HK-2 (cell line): ENCODE results near the gene BEND6.
"Not testable (repeated sequence)": the region's sequence is repeated elsewhere in the genome, so short reads cannot be mapped to it uniquely, and the experiment has no call there.

Source experiments
- DNase-seq: peaks from one replicate; pipeline ENCODE4 v3.0.0-alpha.2; 2018; ENCODE audit not compliant: unreplicated experiment

The BEND6 gene

DNA sequence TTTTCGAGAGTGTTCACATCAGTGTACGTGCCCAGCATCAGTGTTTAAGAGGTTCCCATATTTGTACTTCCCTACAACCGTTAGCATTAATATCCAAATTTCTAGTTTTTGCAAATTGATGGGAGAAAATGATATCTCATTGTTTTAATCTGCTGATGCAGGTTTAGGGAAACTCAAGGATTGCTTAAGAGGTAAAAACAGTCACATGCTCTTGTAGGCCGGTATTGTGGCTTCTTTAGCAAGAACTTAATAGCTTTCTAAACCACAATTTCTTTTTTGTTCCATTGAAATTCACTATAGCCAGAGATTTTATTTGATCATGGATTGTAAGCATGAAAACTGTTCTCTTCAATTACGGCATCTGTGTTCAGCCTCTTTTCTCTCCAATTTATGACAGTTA lies 29.5 kb downstream of the BEND6 start:
- no peak for DNase-seq

DNA sequence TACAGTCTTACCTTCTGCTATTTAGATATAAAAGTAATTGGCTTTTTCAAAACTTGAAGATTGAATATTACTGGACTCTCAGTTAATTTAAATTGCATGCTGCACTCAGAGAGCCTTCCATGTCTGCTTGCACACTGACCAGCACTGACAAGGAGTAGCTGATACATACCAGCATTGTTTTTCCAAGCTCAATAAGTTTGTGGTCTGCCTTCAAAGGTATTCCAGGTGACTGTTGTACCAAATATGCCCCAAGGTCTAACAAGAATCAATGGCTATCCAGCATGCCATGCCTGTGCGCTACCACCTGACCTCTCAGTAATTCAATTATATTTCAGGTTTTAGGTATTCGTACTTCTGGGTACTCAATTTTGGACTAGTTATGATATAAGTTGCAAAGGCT lies 30.0 kb downstream of the BEND6 start:
- DNase-seq: no peak

DNA sequence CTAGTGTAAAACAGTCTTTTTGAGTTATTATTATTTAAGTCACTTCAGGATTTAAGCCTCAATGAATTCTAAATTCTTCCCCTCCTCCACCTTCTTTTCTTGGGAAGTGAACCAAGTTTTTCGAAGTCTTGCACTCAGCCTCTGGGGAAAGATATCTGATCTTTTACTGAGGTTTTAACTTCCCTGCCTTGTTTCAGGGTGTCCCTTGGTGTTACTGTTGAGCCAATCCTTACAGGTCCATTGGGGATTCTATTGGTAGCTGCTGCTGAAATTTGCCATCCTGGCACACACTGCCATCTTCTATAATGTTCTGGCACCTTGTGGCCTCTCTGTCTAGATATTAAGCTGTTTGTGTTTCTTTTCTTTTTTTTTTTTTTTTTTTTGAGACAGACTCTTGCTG lies 31.7 kb downstream of the BEND6 start:
- DNase-seq: no peak

DNA sequence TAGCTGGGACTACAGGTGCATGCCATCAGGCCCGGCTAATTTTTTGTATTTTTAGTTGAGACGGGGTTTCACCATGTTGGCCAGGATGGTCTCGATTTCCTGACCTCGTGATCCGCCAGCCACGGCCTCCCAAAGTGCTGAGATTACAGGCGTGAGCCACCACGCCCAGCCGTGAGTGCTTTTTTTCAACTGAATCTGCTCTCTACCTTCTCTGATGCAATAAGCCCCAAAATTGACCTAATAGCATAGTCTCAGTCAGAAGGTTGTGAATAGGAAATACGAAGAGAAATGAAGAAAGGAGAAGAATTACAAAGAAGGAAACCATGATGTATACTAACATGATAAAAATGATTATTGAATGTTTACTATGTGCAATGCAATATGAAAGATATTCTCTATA lies 33.2 kb downstream of the BEND6 start:
- DNase-seq: no peak

DNA sequence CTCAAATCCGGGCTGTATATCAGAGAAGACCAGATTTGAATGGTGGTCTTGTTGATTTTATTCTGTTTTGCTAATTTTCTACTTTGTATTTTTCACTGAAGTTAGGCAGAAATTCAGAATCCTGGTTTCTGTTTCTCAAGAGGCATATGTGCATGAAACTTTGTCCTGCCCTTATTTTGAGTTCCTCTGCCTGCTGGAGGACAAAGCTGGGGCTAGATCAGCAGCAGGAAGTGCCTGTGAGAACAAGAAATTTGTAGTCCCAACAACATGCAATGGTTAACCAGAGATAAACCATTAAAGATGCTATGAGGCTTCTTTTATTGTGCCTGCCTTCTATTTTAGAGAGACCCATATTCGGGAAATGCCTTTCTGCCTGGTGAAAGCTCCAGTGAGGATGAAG lies 37.1 kb downstream of the BEND6 start:
- DNase-seq: no peak

DNA sequence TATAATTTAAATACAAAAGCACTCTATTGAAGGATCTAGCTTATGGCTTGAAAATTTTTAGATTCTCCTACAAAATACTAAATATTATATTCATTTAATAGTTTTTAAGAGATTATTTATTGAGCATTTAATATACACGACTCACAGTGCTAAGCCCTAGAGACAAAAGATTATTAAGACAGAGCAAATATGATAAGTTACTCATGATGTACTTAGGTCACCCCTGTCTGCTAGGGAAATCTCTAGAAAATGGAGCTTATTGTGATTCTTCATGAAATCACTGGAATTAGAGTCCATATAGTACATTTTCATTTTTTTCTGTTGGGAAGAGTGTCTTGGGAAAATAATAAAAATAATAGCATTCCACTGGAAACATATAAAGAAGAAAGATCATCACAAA lies 37.8 kb downstream of the BEND6 start:
- DNase-seq: no peak

DNA sequence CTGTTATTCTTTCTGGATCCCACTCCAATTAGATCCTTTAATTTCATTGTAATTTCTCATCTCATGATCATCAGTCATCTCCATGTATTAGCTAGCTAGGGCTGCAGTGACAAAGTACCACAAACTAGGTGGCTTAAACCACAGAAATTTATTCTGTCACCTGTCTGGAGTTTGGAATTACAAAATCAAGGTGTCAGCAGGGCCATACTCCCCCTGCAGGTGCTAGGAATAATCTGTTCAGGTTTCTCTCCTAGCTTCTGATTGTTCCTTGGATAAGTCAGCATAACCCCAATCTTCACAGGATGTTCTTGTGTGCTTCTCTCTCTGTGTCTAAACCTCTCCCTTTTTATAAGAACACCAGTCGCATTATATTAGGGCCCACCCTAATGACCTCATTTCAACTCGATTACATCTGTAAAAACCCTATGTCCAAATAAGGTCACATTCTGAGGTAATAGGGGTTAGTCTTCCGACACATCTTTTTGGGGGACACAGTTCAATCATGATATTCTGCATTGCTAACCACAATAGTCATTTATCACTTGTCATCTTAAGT lies 40.5 kb downstream of the BEND6 start:
- no peak for DNase-seq

DNA sequence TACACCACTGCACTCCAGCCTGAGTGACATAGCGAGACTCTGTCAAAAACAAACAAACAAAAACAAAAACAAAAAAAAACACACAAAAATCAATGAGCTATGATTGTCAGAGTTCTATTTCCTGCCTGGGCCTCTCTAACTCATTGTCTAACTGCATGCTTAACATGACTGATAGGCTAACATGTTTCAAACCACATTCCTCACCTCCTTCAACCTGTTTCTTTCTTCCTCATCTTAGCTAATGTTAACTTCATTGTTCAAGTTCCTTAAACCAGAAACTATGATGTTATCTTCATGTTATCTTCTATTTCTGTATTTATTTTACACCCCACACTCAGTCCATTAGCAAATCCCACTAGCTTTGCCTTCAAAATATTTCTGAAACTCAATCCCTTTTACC lies 41.5 kb downstream of the BEND6 start:
- no peak for DNase-seq

DNA sequence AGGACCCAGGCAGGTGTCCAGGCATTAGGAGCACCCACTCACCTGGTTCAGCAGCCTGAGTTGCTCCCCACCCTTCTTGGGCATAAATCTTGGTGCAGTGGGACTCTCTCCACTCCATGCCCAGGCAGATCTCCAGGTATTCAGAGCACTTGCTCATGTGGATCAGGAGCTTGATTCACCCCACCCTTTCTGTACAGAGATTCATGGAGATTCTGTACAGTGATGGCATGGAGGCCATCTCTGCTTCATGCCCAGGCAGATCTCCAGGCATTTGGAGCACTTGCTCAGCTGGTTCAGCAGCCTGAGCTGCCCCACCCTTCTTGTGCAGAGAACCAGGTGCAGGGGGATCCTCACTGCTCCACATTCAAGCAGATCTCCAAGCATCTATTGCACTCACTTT lies 44.1 kb downstream of the BEND6 start:
- DNase-seq: no peak

DNA sequence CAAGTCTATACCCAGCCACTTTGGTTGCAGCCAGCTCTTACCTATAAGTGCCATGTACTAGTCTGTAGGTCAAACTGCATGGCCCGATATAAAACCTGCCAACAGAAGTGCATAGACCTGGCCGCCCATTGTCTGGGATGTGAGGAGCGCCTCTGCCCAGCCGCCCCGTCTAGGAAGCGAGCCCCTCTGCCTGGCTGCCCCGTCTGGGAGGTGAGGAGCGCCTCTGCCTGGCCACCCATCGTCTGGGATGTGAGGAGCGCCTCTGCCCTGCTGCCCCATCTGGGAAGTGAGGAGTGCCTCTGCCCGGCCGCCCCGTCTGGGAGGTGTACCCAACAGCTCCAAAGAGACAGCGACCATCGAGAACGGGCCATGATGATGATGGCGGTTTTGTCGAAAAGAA lies 44.8 kb downstream of the BEND6 start:
- not testable (repeated sequence) for DNase-seq

DNA sequence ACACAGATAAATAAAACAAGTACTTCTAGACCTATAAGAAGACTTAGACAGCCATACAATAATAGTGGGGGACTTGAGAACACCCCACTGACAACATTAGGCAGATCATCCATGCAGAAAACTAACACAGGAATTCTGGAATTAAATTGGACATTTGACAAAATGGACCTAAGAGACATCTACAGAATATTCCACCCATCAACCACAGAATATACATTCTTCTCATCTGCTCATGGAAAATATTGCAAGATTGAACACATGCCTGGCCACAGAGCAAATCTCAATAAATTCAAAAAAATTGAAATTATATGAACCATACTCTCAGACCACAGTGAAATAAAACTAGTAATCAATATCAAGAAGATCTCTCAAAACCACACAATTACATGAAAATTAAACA lies 47.3 kb downstream of the BEND6 start:
- DNase-seq: no peak

DNA sequence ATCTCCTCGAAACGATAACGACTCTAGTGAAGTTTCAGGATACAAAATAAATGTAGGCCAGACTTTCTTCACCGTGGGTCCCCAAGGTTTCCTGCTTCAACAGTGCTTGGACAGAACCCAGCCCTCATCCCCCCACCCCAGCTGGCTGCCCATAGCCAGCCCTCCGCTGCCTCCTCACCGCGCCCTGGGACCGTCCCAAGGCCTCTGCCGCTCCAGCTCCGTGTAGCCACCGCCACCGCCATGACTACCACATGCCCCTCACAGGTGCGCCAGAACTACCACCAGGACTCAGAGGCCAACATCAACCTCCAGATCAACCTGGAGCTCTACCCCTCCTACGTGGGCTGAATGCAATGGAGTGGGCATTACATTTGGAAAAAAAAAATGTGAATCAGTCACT lies 49.4 kb downstream of the BEND6 start:
- DNase-seq: no peak

DNA sequence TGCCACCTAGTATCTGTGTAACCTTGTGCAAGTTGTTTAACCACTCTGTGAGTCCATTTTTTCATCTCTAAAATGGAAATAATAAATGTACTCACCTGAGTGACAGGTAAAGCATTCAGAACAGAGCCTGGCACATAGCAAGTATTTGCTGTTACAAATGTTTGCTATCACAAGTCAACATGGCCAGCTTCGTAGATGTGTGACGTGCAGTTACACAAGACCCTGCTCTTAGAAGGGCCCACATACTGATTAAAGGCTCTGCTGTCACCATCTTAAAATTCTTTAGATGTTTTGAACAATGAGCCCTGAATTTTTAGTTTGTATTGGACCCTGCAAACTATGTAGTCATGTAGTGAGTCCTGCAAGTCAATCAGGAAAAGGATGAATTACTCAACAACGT lies 51.2 kb downstream of the BEND6 start:
- no peak for DNase-seq

DNA sequence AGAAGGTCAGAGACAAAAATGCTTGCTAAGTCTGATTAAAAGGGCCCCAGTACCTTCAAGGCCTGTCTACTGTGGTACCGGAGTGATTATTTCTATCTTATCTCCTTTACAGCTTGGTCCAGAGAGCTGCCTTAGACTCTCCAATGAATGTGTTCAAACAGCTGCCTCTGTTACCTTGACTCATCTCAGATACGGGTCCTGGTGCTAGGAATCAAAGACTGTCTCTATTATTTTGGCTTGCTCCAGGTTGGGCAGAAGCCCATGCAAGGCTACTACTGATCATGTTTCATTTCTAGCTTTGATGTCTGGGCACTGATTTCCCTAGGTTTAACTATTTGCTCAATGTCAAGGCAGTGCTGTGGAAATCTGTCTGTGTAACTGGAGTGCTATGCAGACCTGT lies 53.2 kb downstream of the BEND6 start:
- not testable (repeated sequence) for DNase-seq

DNA sequence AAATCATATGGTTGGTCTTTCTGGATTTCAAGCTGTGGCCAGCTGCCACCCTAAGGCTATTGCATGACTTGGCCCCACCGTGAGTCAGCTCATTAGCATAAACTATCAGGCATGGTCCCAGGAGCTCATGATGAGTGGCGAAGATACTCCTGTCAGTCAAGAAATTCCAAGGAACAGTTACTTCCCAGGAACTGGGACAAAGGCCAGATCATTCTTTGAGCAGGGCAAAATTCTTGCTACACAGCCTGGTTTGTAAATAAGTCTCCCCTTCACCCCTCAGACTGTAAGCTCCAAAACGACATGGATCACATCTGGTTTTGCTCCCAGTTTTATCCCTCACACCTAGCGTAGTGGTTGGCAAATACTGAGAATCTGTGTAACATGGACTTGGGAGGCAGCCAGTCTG lies 58.6 kb downstream of the BEND6 start:
- DNase-seq: peak; percentile 42

DNA sequence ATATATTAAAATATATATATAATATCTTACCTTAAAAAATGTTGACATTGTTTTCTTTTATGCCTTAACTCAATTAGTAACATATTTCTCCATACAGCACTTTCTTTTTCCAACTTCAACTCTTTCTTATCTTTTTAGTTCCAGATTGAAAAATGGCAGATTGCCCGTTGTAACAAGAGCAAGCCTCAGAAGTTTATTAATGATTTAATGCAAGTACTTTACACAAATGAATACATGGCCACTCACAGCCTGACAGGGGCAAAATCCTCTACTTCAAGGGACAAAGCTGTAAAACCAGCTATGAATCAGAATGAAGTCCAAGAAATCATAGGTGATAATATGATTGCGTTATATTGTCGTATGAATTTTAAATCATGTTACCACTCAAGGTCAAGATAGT lies 62.2 kb downstream of the BEND6 start:
- DNase-seq: no peak

DNA sequence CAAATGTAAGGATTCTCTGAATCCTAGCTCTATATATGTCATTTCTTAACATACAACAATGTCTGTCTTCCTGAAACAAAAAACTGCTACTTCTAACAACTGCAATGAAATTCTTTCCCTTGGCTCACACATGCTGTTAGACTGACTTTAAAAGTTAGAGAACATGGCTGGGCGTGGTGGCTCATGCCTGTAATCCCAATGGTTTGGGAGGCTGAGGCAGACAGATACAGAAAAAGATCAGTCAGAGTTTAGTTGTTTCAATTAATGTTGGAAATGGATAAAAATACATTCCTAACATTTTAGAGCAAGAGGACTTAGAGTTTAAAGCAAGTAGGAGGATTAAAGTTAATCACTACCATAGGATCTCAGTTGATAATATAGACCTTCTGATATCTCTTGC lies 62.9 kb downstream of the BEND6 start:
- no peak for DNase-seq

DNA sequence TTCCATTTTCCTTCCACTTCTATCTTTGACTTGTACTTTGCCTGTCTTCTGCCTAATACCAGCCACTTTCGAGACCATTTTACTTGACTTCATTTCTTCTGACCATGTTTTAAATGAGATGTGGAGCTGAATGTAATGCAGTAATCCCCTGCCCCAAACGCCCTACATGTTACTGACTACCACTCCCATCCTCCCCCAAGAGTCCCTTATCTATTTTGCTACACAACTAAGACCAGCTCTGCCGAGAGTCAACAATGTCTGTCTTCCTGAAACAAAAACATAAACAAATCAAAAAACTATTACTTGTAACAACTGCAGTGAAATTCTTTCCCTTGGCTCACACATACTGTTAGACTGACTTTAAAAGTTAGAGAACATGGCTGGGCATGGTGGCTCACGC lies 64.5 kb downstream of the BEND6 start:
- no peak for DNase-seq

DNA sequence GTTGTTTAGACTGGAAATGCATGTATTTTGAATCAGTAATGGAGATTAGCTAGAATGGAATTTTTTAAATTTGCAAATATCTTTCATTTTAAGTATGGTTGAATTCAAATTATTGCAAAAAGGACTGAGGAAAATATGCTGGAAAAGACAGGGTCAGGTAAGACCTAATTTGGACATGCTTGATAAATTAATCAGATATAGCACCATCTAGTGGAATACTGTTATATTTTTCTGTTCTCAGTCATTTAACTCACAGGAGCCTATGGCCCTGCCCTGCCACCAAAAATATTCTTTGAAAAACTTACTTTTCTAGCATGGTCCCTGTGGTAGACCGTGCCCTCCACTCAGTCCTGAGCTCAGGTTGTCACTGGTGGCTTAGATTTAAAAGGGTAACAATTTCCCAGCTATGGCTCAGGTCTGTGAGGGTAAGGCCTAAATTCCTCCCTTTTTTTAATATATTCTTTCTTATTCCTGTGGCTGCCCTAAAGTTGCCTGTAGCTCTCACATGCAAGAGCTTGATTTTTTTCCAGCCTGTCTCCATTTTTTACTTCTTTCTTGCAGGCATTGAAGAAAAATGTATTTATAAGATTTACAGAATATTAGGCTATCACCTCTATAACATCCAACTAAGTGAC lies 66.3 kb downstream of the BEND6 start:
- DNase-seq: no peak

DNA sequence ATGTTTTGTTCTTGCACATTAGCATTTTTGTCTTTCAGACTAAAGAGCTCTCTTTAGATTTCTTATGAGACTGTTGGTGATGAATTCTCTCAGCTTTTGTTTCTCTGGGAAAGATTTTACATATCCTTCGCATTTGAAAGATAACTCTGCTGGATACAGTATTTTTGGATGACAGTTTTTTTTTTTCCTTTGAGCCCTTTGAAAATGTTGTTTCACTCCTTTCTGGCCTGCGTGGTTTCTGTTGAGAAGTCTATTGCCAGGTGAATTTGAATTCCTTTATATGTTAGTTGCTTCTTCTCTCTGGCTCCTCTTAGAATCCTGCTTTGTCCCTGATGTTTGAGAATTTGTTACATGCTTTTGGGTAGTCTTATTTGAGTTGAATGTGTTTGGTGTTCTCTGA lies 69.4 kb downstream of the BEND6 start:
- no peak for DNase-seq

DNA sequence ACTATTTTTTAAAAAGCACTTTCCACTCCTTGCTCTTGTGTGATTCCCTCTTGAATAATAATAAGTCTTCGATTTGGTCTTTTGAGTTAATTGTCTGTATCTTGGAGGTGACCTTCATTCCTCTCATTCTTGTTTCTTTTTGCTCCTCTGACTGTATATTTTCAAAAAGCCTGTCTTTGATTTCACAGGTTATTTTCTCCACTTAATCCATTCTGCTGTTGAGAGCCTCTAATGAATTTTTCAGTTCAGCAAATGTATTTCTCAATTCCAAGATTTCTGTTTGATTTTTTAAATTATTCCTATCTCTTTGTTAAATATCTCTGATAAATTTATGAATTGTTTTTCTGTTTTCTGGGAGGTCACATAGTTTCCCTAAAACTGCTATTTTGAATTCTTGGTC lies 69.9 kb downstream of the BEND6 start:
- DNase-seq: no peak

DNA sequence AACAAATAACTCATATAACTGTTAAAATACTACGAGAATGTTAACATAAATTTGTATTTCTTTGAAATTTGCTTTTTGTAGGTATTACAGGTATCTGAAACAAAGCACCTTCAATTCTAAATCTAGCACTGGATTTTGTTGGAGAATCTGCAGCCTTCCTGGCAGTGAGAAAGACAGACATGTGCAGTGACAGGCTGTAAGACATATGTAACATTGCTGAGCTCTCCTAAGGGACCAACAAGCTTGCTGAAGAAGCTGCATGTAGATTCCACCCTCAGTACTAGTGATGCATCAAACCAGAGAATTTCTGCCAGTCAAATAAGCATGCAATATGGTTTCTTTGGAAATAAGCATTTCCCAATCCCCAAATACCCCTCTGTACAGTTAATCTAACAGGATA lies 71.1 kb downstream of the BEND6 start:
- DNase-seq: no peak

DNA sequence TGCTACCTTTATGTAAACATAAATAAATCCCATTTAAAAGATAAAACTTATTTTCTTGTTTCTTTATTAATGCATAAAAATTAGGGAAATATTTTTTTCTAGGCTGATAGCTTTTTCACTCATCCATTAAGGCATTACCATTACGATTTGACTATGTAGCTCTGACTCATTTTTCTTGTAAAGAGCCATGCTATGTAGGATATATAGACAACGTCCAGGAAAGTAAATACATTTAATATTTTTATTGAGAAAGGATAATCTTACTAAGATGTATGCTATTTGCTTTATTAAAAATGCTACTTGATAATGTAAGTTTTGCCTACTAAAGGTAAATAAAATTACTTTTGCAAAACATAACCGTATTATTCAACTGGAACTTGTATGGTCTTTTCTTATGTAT lies 72.4 kb downstream of the BEND6 start:
- no peak for DNase-seq

DNA sequence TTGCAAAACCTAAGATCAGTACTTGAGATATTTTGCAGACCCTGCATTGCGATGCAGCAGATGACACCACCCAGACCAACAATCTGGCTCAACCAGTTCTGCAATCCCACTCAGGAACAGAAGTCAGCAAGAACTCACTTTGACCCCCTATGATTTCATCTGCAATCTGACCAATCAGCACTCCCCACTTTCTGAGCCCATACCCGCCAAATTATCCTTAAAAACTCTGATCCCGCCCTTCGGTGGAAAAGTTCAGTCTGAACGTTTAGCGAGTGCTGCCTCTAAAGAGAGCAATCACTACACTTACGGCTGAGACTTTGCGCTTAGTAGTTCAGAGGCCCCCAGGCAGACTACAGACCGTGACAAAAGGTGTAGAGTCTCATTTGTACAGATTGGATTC lies 74.3 kb downstream of the BEND6 start:
- DNase-seq: no peak
